NCI-H2107 treated with DMSO at 0.1 percent for 48 hours (cell line): ENCODE data around the gene PLA1A.
"Not testable (repeated sequence)": the region's sequence is repeated elsewhere in the genome, so short reads cannot be mapped to it uniquely, and the experiment has no call there.

Source experiments
- DNase-seq: peaks from one replicate; lab custom pipeline; 2025; ENCODE audit not compliant: unreplicated experiment; lab: John Stamatoyannopoulos, UW

PLA1A gene

GRCh38 chr3:119597548-119598288, at the start of gene PLA1A:
Gene PLA1A, plus strand, starts transcription at chr3:119597885. Its CDS starts 29 bp downstream, at chr3:119597914.
- DNase-seq = no peak

- DNase-seq = no peak
Observed at GRCh38 chr3:119548341-119548740, 49.3 kb upstream of the PLA1A start.

- no peak for DNase-seq
Observed at GRCh38 chr3:119550192-119550910, 47.3 kb upstream of the PLA1A start.

GRCh38 chr3:119551598-119551997, 46.1 kb upstream of the PLA1A start:
- DNase-seq = no peak

- not testable (repeated sequence) for DNase-seq
Observed at GRCh38 chr3:119552928-119553327, 44.8 kb upstream of the PLA1A start.

GRCh38 chr3:119553823-119554415, 43.8 kb upstream of the PLA1A start:
- no peak for DNase-seq

GRCh38 chr3:119555309-119555735, 42.4 kb upstream of the PLA1A start:
- no peak for DNase-seq

GRCh38 chr3:119555929-119556328, 41.8 kb upstream of the PLA1A start:
- DNase-seq = no peak

GRCh38 chr3:119557192-119557876, 40.4 kb upstream of the PLA1A start:
- no peak for DNase-seq

- no peak for DNase-seq
Observed at GRCh38 chr3:119557877-119558269, 39.8 kb upstream of the PLA1A start.

GRCh38 chr3:119558626-119559317, 38.9 kb upstream of the PLA1A start:
- no peak for DNase-seq

GRCh38 chr3:119559441-119559963, 38.2 kb upstream of the PLA1A start, which contains the start of gene CD80:
Gene CD80, minus strand, starts transcription at chr3:119559614. Its CDS starts 1,886 bp downstream, at chr3:119557728.
- peak; percentile 3 for DNase-seq

- DNase-seq = no peak
Observed at GRCh38 chr3:119560160-119560559, 37.5 kb upstream of the PLA1A start.

GRCh38 chr3:119562307-119562961, 35.3 kb upstream of the PLA1A start:
- DNase-seq = no peak

- not testable (repeated sequence) for DNase-seq
Observed at GRCh38 chr3:119563334-119563733, 34.4 kb upstream of the PLA1A start.

- no peak for DNase-seq
Observed at GRCh38 chr3:119569156-119569555, 28.5 kb upstream of the PLA1A start.

GRCh38 chr3:119570229-119570628, 27.5 kb upstream of the PLA1A start:
- no peak for DNase-seq

GRCh38 chr3:119571230-119571629, 26.5 kb upstream of the PLA1A start:
- DNase-seq = no peak

GRCh38 chr3:119571688-119572087, 26.0 kb upstream of the PLA1A start:
- DNase-seq = no peak

- DNase-seq = no peak
Observed at GRCh38 chr3:119575507-119575906, 22.2 kb upstream of the PLA1A start.
